K562 (cell line): Measurements from ENCODE around the gene TMTC4.

Experiments
- MTA3 ChIP-seq: fragments of 450-650 bp; formaldehyde crosslinking; IDR thresholded peaks from 2 replicates; pipeline ENCODE4 v1.6.1; 2017; ENCODE audit warnings: mild to moderate bottlenecking, borderline replicate concordance
- POLR2AphosphoS2 ChIP-seq: IDR thresholded peaks from 2 replicates; pipeline ENCODE4 v1.6.1; 2012; ENCODE audit warnings: low read length, improper control_type of control experiment
- RBM25 ChIP-seq: fragments of 200-400 bp; formaldehyde crosslinking; IDR thresholded peaks from 2 replicates; pipeline ENCODE4 v1.6.1; 2018; ENCODE audit warnings: low read length, low read depth, moderate library complexity; ENCODE audit not compliant: severe bottlenecking
- TF ChIP-seq, protein P1 (sequence below), 3 experiments: IDR thresholded peaks in 2 of 3; conservative IDR thresholded peaks in 1 of 3; 2 replicates each; pipeline ENCODE4 v1.5.1; 2011 to 2012; ENCODE audit warnings: low read length in 3 of 3, mild to moderate bottlenecking in 3 of 3, control low read depth in 2 of 3, improper control_type of control experiment in 1 of 3, inconsistent platforms in 1 of 3, low read depth in 1 of 3, mixed read lengths in 1 of 3, moderate library complexity in 1 of 3; ENCODE audit not compliant: insufficient read depth in 2 of 3

GRCh38 chr13:100660761-100661160 lies 13.8 kb downstream of the TMTC4 start:
- TF ChIP-seq RBM25 (no peak), MTA3 (no peak), POLR2AphosphoS2 (no peak)
- TF ChIP-seq, protein P1, sequence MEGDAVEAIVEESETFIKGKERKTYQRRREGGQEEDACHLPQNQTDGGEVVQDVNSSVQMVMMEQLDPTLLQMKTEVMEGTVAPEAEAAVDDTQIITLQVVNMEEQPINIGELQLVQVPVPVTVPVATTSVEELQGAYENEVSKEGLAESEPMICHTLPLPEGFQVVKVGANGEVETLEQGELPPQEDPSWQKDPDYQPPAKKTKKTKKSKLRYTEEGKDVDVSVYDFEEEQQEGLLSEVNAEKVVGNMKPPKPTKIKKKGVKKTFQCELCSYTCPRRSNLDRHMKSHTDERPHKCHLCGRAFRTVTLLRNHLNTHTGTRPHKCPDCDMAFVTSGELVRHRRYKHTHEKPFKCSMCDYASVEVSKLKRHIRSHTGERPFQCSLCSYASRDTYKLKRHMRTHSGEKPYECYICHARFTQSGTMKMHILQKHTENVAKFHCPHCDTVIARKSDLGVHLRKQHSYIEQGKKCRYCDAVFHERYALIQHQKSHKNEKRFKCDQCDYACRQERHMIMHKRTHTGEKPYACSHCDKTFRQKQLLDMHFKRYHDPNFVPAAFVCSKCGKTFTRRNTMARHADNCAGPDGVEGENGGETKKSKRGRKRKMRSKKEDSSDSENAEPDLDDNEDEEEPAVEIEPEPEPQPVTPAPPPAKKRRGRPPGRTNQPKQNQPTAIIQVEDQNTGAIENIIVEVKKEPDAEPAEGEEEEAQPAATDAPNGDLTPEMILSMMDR (IDR thresholded peaks at IDR 0.05 in 2 of 3, conservative IDR thresholded peaks at IDR 0.05 in 1 of 3; ENCODE audit: insufficient read depth in 2 of 3, low read depth in 1 of 3, low read length in 3 of 3) = no peak
